Endothelial cell of umbilical vein (primary cell): ENCODE results near the gene TCHP. TPM values are rescaled to one million over a fixed set of nuclear protein-coding genes. Genes with fewer than 3 reads are reported as not detected.
"Not testable (repeated sequence)": the region's sequence is repeated elsewhere in the genome, so short reads cannot be mapped to it uniquely, and the experiment has no call there.

ENCODE experiments used
- BruUV-seq: library from RNA; stranded (reverse); fragments of 400-500 nt; replicated peaks from 2 replicates; lab custom pipeline; 2021; lab: Mats Ljungman, UMichigan
- CTCF ChIA-PET: fragments of 300-600, 350-600 bp; sonication (Branson Sonifier 250); formaldehyde crosslinking; loops from one replicate; lab custom pipeline; 2021; ENCODE audit warnings: antibody characterized with exemption, inconsistent platforms; lab: Charles Lee
- POLR2A ChIA-PET: fragments of 300-600, 350-600 bp; sonication (Branson Sonifier 250); formaldehyde crosslinking; loops from one replicate; lab custom pipeline; 2021; ENCODE audit warnings: antibody characterized with exemption, inconsistent platforms; lab: Charles Lee
- DNase-seq: peaks from one replicate; pipeline ENCODE4 v3.0.0-alpha.2; 2011; ENCODE audit warnings: low read depth, low spot score
- FAIRE-seq: peaks from 2 replicates; lab custom pipeline; 2011; peaks lifted over from hg19 to GRCh38; lab: Jason Lieb, UNC
- H2AFZ ChIP-seq: 2 replicates; pipeline ENCODE4 v1.6.0; 2012; ENCODE audit warnings: low read depth, low read length, control low read depth, inconsistent platforms
- H3K27ac ChIP-seq: 2 replicates; pipeline ENCODE4 v1.5.1; 2011; ENCODE audit warnings: low read depth, mild to moderate bottlenecking, control low read depth, low read length, moderate library complexity; ENCODE audit not compliant: insufficient read depth
- H3K27me3 ChIP-seq, 2 experiments: 2 replicates each; pipeline versions ENCODE4 v1.6.0 to v1.6.1; 2011; ENCODE audit warnings: low read length in 2 of 2, mixed read lengths in 1 of 2; ENCODE audit not compliant: control insufficient read depth in 2 of 2, insufficient read depth in 2 of 2
- H3K36me3 ChIP-seq, 2 experiments: 2 replicates in 1 of 2; 3 replicates in 1 of 2; pipeline ENCODE4 v1.5.1; 2011; ENCODE audit warnings: low read length in 2 of 2, mild to moderate bottlenecking in 1 of 2, moderate library complexity in 1 of 2; ENCODE audit not compliant: control insufficient read depth in 2 of 2, insufficient read depth in 2 of 2; ENCODE audit errors: extremely low read depth in 1 of 2
- H3K4me1 ChIP-seq: 3 replicates; pipeline ENCODE4 v1.5.1; 2011; ENCODE audit warnings: mild to moderate bottlenecking, low read length; ENCODE audit not compliant: control insufficient read depth, insufficient read depth; ENCODE audit errors: extremely low read depth
- H3K4me2 ChIP-seq: 2 replicates; pipeline ENCODE4 v1.6.1; 2011; ENCODE audit warnings: low read length, control low read depth, mixed read lengths; ENCODE audit not compliant: insufficient read depth
- H3K4me3 ChIP-seq, 3 experiments: fragments of 200-600 bp in 1 of 3; sonication (generic), shearing (Covaris generic) in 1 of 3; replicated peaks in 1 of 3; 2 replicates each; pipeline ENCODE4 v1.5.1; 2011 to 2016; ENCODE audit warnings: control low read depth in 3 of 3, low read length in 3 of 3, mild to moderate bottlenecking in 2 of 3, inconsistent platforms in 1 of 3, low read depth in 1 of 3, moderate library complexity in 1 of 3; ENCODE audit not compliant: insufficient read depth in 1 of 3
- H3K79me2 ChIP-seq: 2 replicates; pipeline ENCODE4 v1.6.0; 2012; ENCODE audit warnings: low read length, inconsistent platforms; ENCODE audit not compliant: control insufficient read depth, insufficient read depth
- H3K9ac ChIP-seq: replicated peaks from 2 replicates; pipeline ENCODE3; 2011; ENCODE audit warnings: low read length, control low read depth; ENCODE audit not compliant: insufficient read depth; ENCODE audit errors: extremely low read depth
- H3K9me1 ChIP-seq: replicated peaks from 3 replicates; pipeline ENCODE4 v1.6.0; 2011; ENCODE audit warnings: mild to moderate bottlenecking, low read length; ENCODE audit not compliant: control insufficient read depth, insufficient read depth; ENCODE audit errors: extremely low read depth
- H3K9me3 ChIP-seq: replicated peaks from 2 replicates; pipeline ENCODE4 v1.5.1; 2012; ENCODE audit warnings: low read length, inconsistent platforms; ENCODE audit not compliant: control insufficient read depth, insufficient read depth
- H4K20me1 ChIP-seq: replicated peaks from 2 replicates; pipeline ENCODE3; 2011; ENCODE audit warnings: mild to moderate bottlenecking, low read length; ENCODE audit not compliant: control insufficient read depth, insufficient read depth; ENCODE audit errors: extremely low read depth
- EZH2 ChIP-seq: IDR thresholded peaks from 2 replicates; pipeline ENCODE4 v1.6.1; 2012; ENCODE audit warnings: borderline replicate concordance, low read depth, mild to moderate bottlenecking, moderate library complexity, low read length, inconsistent platforms; ENCODE audit not compliant: severe bottlenecking
- FOS ChIP-seq: IDR thresholded peaks from 2 replicates; pipeline ENCODE4 v1.6.1; 2011; ENCODE audit warnings: mild to moderate bottlenecking, low read length, moderate library complexity, borderline replicate concordance; ENCODE audit not compliant: insufficient read depth
- GATA2 ChIP-seq: IDR thresholded peaks from 2 replicates; pipeline ENCODE4 v1.7.0; 2011; ENCODE audit warnings: low read depth, mild to moderate bottlenecking, moderate library complexity, mixed read lengths, low read length; ENCODE audit not compliant: insufficient read length, insufficient read depth
- JUN ChIP-seq: IDR thresholded peaks from 2 replicates; pipeline ENCODE4 v1.6.1; 2011; ENCODE audit warnings: borderline replicate concordance, low read depth; ENCODE audit not compliant: insufficient read length, insufficient read depth
- MYC ChIP-seq: IDR thresholded peaks from one replicate; pipeline ENCODE4 v1.6.1; 2011; ENCODE audit warnings: mild to moderate bottlenecking, low read depth, low read length
- POLR2A ChIP-seq: IDR thresholded peaks from 2 replicates; pipeline ENCODE4 v1.6.1; 2012; ENCODE audit warnings: low read depth, mild to moderate bottlenecking, control low read depth, low read length
- POLR2AphosphoS5 ChIP-seq: IDR thresholded peaks from 2 replicates; pipeline ENCODE4 v1.6.1; 2012; ENCODE audit warnings: low read depth, mild to moderate bottlenecking, control low read depth, low read length, moderate library complexity; ENCODE audit not compliant: insufficient read depth
- dilution Hi-C: fragments of 300-500 bp; cut with MboI; formaldehyde crosslinking; loops from one replicate; pipeline ENCODE4 v1.15.0; 2019; ENCODE audit warnings: low sequenced_read_pairs; ENCODE audit not compliant: extremely low pct_ligation_motif_present
- intact Hi-C: fragments of 100-400 bp; cut with micrococcal nuclease; formaldehyde crosslinking; loops from one replicate; pipeline ENCODE4 v1.10.0; 2022
- polyA plus RNA-seq, 4 experiments: library from polyadenylated mRNA; depleted of rRNA in 3 of 4; stranded (reverse) in 3 of 4; unstranded in 1 of 4; fragments of >200 nt; gene quantifications; 2 replicates each; pipeline versions ENCODE4 v1.2.1 to v1.2.3, GENCODE V29; 2011 to 2012; ENCODE audit warnings: missing spikeins in 1 of 4
- total RNA-seq: library from RNA; stranded (reverse); gene quantifications from 2 replicates; pipeline ENCODE4 v1.2.3, GENCODE V29; 2021
- TF ChIP-seq, protein P1 (sequence below): IDR thresholded peaks from 2 replicates; pipeline ENCODE4 v1.6.1; 2011; ENCODE audit not compliant: insufficient read depth, insufficient read length
- TF ChIP-seq, protein P2 (sequence below), 2 donors: IDR thresholded peaks; 1 replicate in 1 of 2; 2 replicates in 1 of 2; pipeline ENCODE4 v1.5.1; 2011; ENCODE audit warnings: low read length in 2 of 2, mild to moderate bottlenecking in 2 of 2, moderate library complexity in 2 of 2, control low read depth in 1 of 2, inconsistent platforms in 1 of 2, low read depth in 1 of 2; ENCODE audit not compliant: insufficient read depth in 1 of 2; ENCODE audit errors: extremely low read depth in 1 of 2

Gene TCHP
- total and polyA plus RNA-seq, 2 donors (not counting 3 experiments of a cell fraction or from before 2014, with no cell fraction given): 12.9 to 24.3 TPM

- H3K9me3 ChIP-seq: no peaks in the 10 kb centered on the region
- no peak for TF ChIP-seq MYC
- no peak for TF ChIP-seq POLR2A
- TF ChIP-seq EZH2: no peak
- TF ChIP-seq, protein P1, sequence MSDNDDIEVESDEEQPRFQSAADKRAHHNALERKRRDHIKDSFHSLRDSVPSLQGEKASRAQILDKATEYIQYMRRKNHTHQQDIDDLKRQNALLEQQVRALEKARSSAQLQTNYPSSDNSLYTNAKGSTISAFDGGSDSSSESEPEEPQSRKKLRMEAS: no peak
- TF ChIP-seq POLR2AphosphoS5: no peak
- TF ChIP-seq FOS: no peak
- no peak for TF ChIP-seq GATA2
- TF ChIP-seq JUN: no peak
- TF ChIP-seq, protein P2, sequence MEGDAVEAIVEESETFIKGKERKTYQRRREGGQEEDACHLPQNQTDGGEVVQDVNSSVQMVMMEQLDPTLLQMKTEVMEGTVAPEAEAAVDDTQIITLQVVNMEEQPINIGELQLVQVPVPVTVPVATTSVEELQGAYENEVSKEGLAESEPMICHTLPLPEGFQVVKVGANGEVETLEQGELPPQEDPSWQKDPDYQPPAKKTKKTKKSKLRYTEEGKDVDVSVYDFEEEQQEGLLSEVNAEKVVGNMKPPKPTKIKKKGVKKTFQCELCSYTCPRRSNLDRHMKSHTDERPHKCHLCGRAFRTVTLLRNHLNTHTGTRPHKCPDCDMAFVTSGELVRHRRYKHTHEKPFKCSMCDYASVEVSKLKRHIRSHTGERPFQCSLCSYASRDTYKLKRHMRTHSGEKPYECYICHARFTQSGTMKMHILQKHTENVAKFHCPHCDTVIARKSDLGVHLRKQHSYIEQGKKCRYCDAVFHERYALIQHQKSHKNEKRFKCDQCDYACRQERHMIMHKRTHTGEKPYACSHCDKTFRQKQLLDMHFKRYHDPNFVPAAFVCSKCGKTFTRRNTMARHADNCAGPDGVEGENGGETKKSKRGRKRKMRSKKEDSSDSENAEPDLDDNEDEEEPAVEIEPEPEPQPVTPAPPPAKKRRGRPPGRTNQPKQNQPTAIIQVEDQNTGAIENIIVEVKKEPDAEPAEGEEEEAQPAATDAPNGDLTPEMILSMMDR (IDR thresholded peaks at IDR 0.05; ENCODE audit: extremely low read depth in 1 of 2, insufficient read depth in 1 of 2, low read depth in 1 of 2, low read length in 2 of 2): no peak
- CTCF ChIA-PET: no interaction called here
- POLR2A ChIA-PET: no interaction called here
- no peak overlapping the region for H3K4me2 ChIP-seq
- no peaks in the 10 kb centered on the region for H3K9me1 ChIP-seq
- H3K79me2 ChIP-seq: peaks cover 3% of the 10 kb centered on the region
- no peak overlapping the region for H2AFZ ChIP-seq
- DNase-seq (no peak), FAIRE-seq (no peak)
- dilution Hi-C loops (no loop called here), intact Hi-C loops (no loop called here)
- no TSS peak for BruUV-seq
- no peak overlapping the region for H3K9ac ChIP-seq
- no peaks in the 10 kb centered on the region for H3K27me3 ChIP-seq
- H3K4me1 ChIP-seq: no peaks in the 10 kb centered on the region
- H4K20me1 ChIP-seq: no peaks in the 10 kb centered on the region
- no peak overlapping the region for H3K4me3 ChIP-seq
- peaks cover 0 to 18% of the 10 kb centered on the region in 2 experiments for H3K36me3 ChIP-seq
- no peak overlapping the region for H3K27ac ChIP-seq
Measured at GRCh38 chr12:109861689-109862314, 38.3 kb upstream of the TCHP start.

- FAIRE-seq, H3K9ac ChIP-seq, DNase-seq, H2AFZ ChIP-seq, H3K9me1 ChIP-seq, H3K4me2 ChIP-seq, POLR2A ChIA-PET, intact Hi-C loops, H3K4me3 ChIP-seq, CTCF ChIA-PET, H3K27me3 ChIP-seq, H4K20me1 ChIP-seq, H3K9me3 ChIP-seq, H3K4me1 ChIP-seq, dilution Hi-C loops, H3K79me2 ChIP-seq, BruUV-seq, H3K27ac ChIP-seq: not testable (repeated sequence)
- H3K36me3 ChIP-seq: peaks cover 0 to 15% of the 10 kb centered on the region in 2 experiments
Measured at GRCh38 chr12:109862491-109862890, 37.6 kb upstream of the TCHP start.
